WTC11 (cell line): ENCODE data around the gene STRA6. TPM values are rescaled to one million over a fixed set of nuclear protein-coding genes. Genes with fewer than 3 reads are reported as not detected.

Source experiments
- ATAC-seq: fragments of 200-7000 bp; cut with Tn5 transposase; 2 replicates; pipeline ENCODE4 v1.10.0; 2021; ENCODE audit warnings: mild to moderate bottlenecking, moderate library complexity
- CTCF ChIA-PET: fragments of 300-600 bp; sonication (Branson Sonifier 250); formaldehyde crosslinking; loops from one replicate; lab custom pipeline; 2021; ENCODE audit warnings: antibody characterized with exemption; lab: Charles Lee
- POLR2A ChIA-PET: fragments of 350-600 bp; sonication (Branson Sonifier 250); formaldehyde crosslinking; loops from one replicate; lab custom pipeline; 2021; ENCODE audit warnings: antibody characterized with exemption; lab: Charles Lee
- DNase-seq: peaks from one replicate; pipeline ENCODE4 v3.0.0; 2021; ENCODE audit warnings: low spot score
- H3K27ac Mint-ChIP-seq: 2 replicates; pipeline ENCODE4 v1.8.0; 2021; ENCODE audit warnings: mixed read lengths
- H3K27me3 Mint-ChIP-seq: 2 replicates; pipeline ENCODE4 v1.8.0; 2021; ENCODE audit warnings: low read depth, mild to moderate bottlenecking, moderate library complexity, mixed read lengths
- H3K36me3 Mint-ChIP-seq: 2 replicates; pipeline ENCODE4 v1.8.0; 2021; ENCODE audit warnings: mixed read lengths
- H3K4me1 Mint-ChIP-seq: 2 replicates; pipeline ENCODE4 v1.8.0; 2022; ENCODE audit warnings: mixed read lengths
- H3K4me3 Mint-ChIP-seq: 2 replicates; pipeline ENCODE4 v1.8.0; 2021; ENCODE audit warnings: mild to moderate bottlenecking, moderate library complexity, mixed read lengths
- H3K9me3 Mint-ChIP-seq: 2 replicates; pipeline ENCODE4 v1.8.0; 2021; ENCODE audit warnings: mixed read lengths
- CDX4 ChIP-seq: fragments of 250-450 bp; sonication (Bioruptor Pico); IDR thresholded peaks from 2 replicates; pipeline ENCODE4 v1.9.0; 2021; ENCODE audit warnings: moderate library complexity, mild to moderate bottlenecking, inconsistent platforms, borderline replicate concordance
- FOXK1 ChIP-seq: sonication (generic); formaldehyde crosslinking; IDR thresholded peaks from 2 replicates; pipeline ENCODE4 v1.8.0; 2022; ENCODE audit warnings: mild to moderate bottlenecking, moderate library complexity, missing genetic modification reagents
- KAT7 ChIP-seq: sonication (generic); formaldehyde crosslinking; IDR thresholded peaks from 2 replicates; pipeline ENCODE4 v1.8.1; 2023; ENCODE audit warnings: missing genetic modification reagents, mild to moderate bottlenecking, borderline replicate concordance
- TP53 ChIP-seq: sonication (generic); formaldehyde crosslinking; IDR thresholded peaks from 2 replicates; pipeline ENCODE4 v1.8.1; 2023; ENCODE audit warnings: mild to moderate bottlenecking, missing genetic modification reagents
- ZNF232 ChIP-seq: sonication (generic); formaldehyde crosslinking; IDR thresholded peaks from 2 replicates; pipeline ENCODE4 v1.8.0; 2022; ENCODE audit warnings: mild to moderate bottlenecking, missing genetic modification reagents
- total RNA-seq: library from RNA; stranded (reverse); gene quantifications from 3 replicates; pipeline ENCODE4 v1.2.3, GENCODE V29; 2021
- TF ChIP-seq, protein P1 (sequence below): sonication (generic); formaldehyde crosslinking; IDR thresholded peaks from 2 replicates; pipeline ENCODE4 v1.8.0; 2022; ENCODE audit warnings: mild to moderate bottlenecking, missing genetic modification reagents
- TF ChIP-seq, protein P2 (sequence below): sonication (generic); formaldehyde crosslinking; IDR thresholded peaks from 2 replicates; pipeline ENCODE4 v1.8.0; 2022; ENCODE audit warnings: mild to moderate bottlenecking, missing genetic modification reagents

STRA6 gene
- total RNA-seq, 1 experiment from 2014 or later, result 23.2 TPM

- ATAC-seq, result peak; percentile 1; the same call in 1 of the 2 replicates
- peak overlapping the region; percentile 73 for H3K4me3 Mint-ChIP-seq
- no peak overlapping the region for H3K27ac Mint-ChIP-seq
- H3K27me3 Mint-ChIP-seq, result peaks cover 92% of the 10 kb centered on the region
- peak; percentile 56 for DNase-seq
- ChIA-PET CTCF (interaction anchor here (0.5 to 6.0 kb wide), 17 partner anchors 9 to 245 kb away, joined by 3 to 94 read pairs (median 10); partner anchors contain the start of gene STRA6), POLR2A (interaction anchor here (0.5 to 2.2 kb wide), 4 partner anchors 73 to 237 kb away, joined by 4 to 5 read pairs (median 4); partner anchors contain the start of gene STRA6)
- no peaks in the 10 kb centered on the region for H3K9me3 Mint-ChIP-seq
- no peaks in the 10 kb centered on the region; the same call in 1 of the 2 replicates for H3K36me3 Mint-ChIP-seq
- H3K4me1 Mint-ChIP-seq, result peaks cover 61% of the 10 kb centered on the region
- peak; percentile 43 for TF ChIP-seq TP53
- peak; percentile 32; the same call in 1 of the 2 replicates for TF ChIP-seq FOXK1 (CRISPR knock-in tag)
- TF ChIP-seq, protein P1, sequence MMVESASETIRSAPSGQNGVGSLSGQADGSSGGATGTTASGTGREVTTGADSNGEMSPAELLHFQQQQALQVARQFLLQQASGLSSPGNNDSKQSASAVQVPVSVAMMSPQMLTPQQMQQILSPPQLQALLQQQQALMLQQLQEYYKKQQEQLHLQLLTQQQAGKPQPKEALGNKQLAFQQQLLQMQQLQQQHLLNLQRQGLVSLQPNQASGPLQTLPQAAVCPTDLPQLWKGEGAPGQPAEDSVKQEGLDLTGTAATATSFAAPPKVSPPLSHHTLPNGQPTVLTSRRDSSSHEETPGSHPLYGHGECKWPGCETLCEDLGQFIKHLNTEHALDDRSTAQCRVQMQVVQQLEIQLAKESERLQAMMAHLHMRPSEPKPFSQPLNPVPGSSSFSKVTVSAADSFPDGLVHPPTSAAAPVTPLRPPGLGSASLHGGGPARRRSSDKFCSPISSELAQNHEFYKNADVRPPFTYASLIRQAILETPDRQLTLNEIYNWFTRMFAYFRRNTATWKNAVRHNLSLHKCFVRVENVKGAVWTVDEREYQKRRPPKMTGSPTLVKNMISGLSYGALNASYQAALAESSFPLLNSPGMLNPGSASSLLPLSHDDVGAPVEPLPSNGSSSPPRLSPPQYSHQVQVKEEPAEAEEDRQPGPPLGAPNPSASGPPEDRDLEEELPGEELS (CRISPR knock-in tag), result peak; percentile 64
- TF ChIP-seq ZNF232 (CRISPR knock-in tag), result no peak
- TF ChIP-seq, protein P2, sequence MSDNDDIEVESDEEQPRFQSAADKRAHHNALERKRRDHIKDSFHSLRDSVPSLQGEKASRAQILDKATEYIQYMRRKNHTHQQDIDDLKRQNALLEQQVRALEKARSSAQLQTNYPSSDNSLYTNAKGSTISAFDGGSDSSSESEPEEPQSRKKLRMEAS, result peak; percentile 61; the same call in 1 of the 2 replicates
- no peak for TF ChIP-seq KAT7 (CRISPR knock-in tag)
- no peak for TF ChIP-seq CDX4 (CRISPR knock-in tag)
Measured at GRCh38 chr15:74129586-74130154, 72.9 kb downstream of the STRA6 start.

Other genes starting within 250 kb of the STRA6 start
- gene STOML1, start 210.5 kb downstream of the STRA6 start, total RNA-seq, result 5.0 to 5.5 TPM (median 5.4 TPM) in 3 replicates
- gene PML, start 208.1 kb downstream of the STRA6 start, total RNA-seq, result 39.0 to 47.7 TPM (median 40.5 TPM) in 3 replicates
- 3.1 to 6.0 TPM (median 5.7 TPM) in 3 replicates for gene GOLGA6A, start 120.2 kb downstream of the STRA6 start, total RNA-seq
- gene ISLR2, start 72.2 kb downstream of the STRA6 start, total RNA-seq, result 8.1 to 9.4 TPM (median 8.9 TPM) in 3 replicates
- gene ISLR, start 29.1 kb downstream of the STRA6 start, total RNA-seq, result 0.50 to 0.63 TPM (median 0.62 TPM) in 3 replicates
- gene CCDC33, start 33.5 kb upstream of the STRA6 start, total RNA-seq, result 5.6 to 10.6 TPM (median 6.1 TPM) in 3 replicates
- gene CYP11A1, start 164.9 kb upstream of the STRA6 start, total RNA-seq, result 3.4 to 4.1 TPM (median 3.8 TPM) in 3 replicates
- gene SEMA7A, start 231.2 kb upstream of the STRA6 start, total RNA-seq, result 13.7 to 17.9 TPM (median 14.2 TPM) in 3 replicates